PC-9 (cell line): Measurements from ENCODE around the gene GOLGA5. TPM values are rescaled to one million over a fixed set of nuclear protein-coding genes. Genes with fewer than 3 reads are reported as not detected.
"Not testable (repeated sequence)": the region's sequence is repeated elsewhere in the genome, so short reads cannot be mapped to it uniquely, and the experiment has no call there.

Source experiments
- BruUV-seq: library from RNA; stranded (reverse); fragments of 400-500 nt; replicated peaks from 2 replicates; lab custom pipeline; 2021; lab: Mats Ljungman, UMichigan
- CTCF ChIA-PET: fragments of 300-600 bp; sonication (Branson Sonifier 250); formaldehyde crosslinking; loops from one replicate; lab custom pipeline; 2022; ENCODE audit warnings: antibody characterized with exemption; lab: Charles Lee
- POLR2A ChIA-PET: fragments of 300-600 bp; sonication (Branson Sonifier 250); formaldehyde crosslinking; loops from one replicate; lab custom pipeline; 2022; ENCODE audit warnings: antibody characterized with exemption; ENCODE audit not compliant: unreplicated experiment; lab: Charles Lee
- DNase-seq, 2 experiments: peaks; one replicate each; pipeline versions ENCODE4 v3.0.0 to v3.0.0-alpha.2; 2015 to 2022; ENCODE audit warnings: mixed read lengths in 1 of 2
- H2AFZ ChIP-seq: fragments of 200-600 bp; sonication (generic); 2 replicates; pipeline ENCODE4 v1.8.1; 2017; ENCODE audit warnings: antibody characterized with exemption
- H3F3A ChIP-seq: fragments of 200-600 bp; sonication (generic); 2 replicates; pipeline ENCODE4 v1.8.1; 2017; ENCODE audit warnings: antibody characterized with exemption, mild to moderate bottlenecking, low read depth; ENCODE audit not compliant: insufficient read depth
- H3K27ac ChIP-seq: fragments of 200-600 bp; sonication (generic); 2 replicates; pipeline ENCODE4 v1.6.1; 2016; ENCODE audit warnings: mixed run types
- H3K27me3 ChIP-seq: fragments of 200-600 bp; sonication (generic); 2 replicates; pipeline ENCODE4 v1.6.1; 2016; ENCODE audit warnings: low read depth, mixed run types; ENCODE audit not compliant: insufficient read depth
- H3K36me3 ChIP-seq: fragments of 200-600 bp; sonication (generic); 2 replicates; pipeline ENCODE4 v1.6.1; 2016; ENCODE audit warnings: low read depth, mixed run types
- H3K4me1 ChIP-seq: fragments of 200-600 bp; sonication (generic); replicated peaks from 2 replicates; pipeline ENCODE4 v1.6.1; 2016; ENCODE audit warnings: mixed run types; ENCODE audit not compliant: insufficient read depth
- H3K4me2 ChIP-seq: fragments of 200-600 bp; sonication (generic); 2 replicates; pipeline ENCODE4 v1.6.1; 2017; ENCODE audit warnings: mixed run types
- H3K4me3 ChIP-seq: fragments of 200-600 bp; sonication (generic); 2 replicates; pipeline ENCODE4 v1.6.1; 2016; ENCODE audit warnings: mixed run types
- H3K79me2 ChIP-seq: fragments of 200-600 bp; sonication (generic); 2 replicates; pipeline ENCODE4 v1.6.1; 2017; ENCODE audit warnings: low read depth, mixed run types
- H3K9me2 ChIP-seq: fragments of 200-600 bp; sonication (generic); 2 replicates; pipeline ENCODE4 v1.8.1; 2017; ENCODE audit warnings: mild to moderate bottlenecking; ENCODE audit not compliant: insufficient read depth
- H3K9me3 ChIP-seq: fragments of 200-600 bp; sonication (generic); 2 replicates; pipeline ENCODE4 v1.8.1; 2016; ENCODE audit warnings: low read depth; ENCODE audit not compliant: insufficient read depth
- H4K20me1 ChIP-seq: fragments of 200-600 bp; sonication (generic); 2 replicates; pipeline ENCODE4 v1.8.1; 2017; ENCODE audit not compliant: insufficient read depth
- EZH2 ChIP-seq: fragments of 200-600 bp; sonication (generic); IDR thresholded peaks from 2 replicates; pipeline ENCODE4 v1.8.0; 2017; ENCODE audit warnings: antibody characterized with exemption, low read depth
- intact Hi-C: fragments of 100-400 bp; cut with micrococcal nuclease; formaldehyde crosslinking; loops from one replicate; pipeline ENCODE4 v1.10.0; 2022; ENCODE audit not compliant: unreplicated experiment
- total RNA-seq: library from RNA; stranded (reverse); gene quantifications from 2 replicates; pipeline ENCODE4 v1.2.3, GENCODE V29; 2021
- TF ChIP-seq, protein P1 (sequence below): fragments of 200-600 bp; sonication (generic); conservative IDR thresholded peaks from 2 replicates; pipeline ENCODE4 v1.6.1; 2017; ENCODE audit warnings: mixed run types, antibody characterized with exemption, mild to moderate bottlenecking, moderate library complexity

The GOLGA5 gene
- total RNA-seq, 1 experiment from 2014 or later: 22.6 TPM

GRCh38 chr14:92768795-92769194 lies 25.3 kb upstream of the GOLGA5 start:
- Histone ChIP-seq H4K20me1 (no peaks in the 10 kb centered on the region), H2AFZ (no peak overlapping the region), H3K79me2 (no peaks in the 10 kb centered on the region), H3K4me2 (no peak overlapping the region), H3K9me3 (no peaks in the 10 kb centered on the region), H3K4me3 (no peak overlapping the region), H3F3A (no peaks in the 10 kb centered on the region), H3K36me3 (no peaks in the 10 kb centered on the region), H3K27ac (no peak overlapping the region), H3K4me1 (no peaks in the 10 kb centered on the region), H3K9me2 (no peaks in the 10 kb centered on the region), H3K27me3 (no peaks in the 10 kb centered on the region)
- DNase-seq: no peak
- ChIA-PET POLR2A (no interaction called here), CTCF (no interaction called here)
- no TSS peak for BruUV-seq
- TF ChIP-seq, protein P1, sequence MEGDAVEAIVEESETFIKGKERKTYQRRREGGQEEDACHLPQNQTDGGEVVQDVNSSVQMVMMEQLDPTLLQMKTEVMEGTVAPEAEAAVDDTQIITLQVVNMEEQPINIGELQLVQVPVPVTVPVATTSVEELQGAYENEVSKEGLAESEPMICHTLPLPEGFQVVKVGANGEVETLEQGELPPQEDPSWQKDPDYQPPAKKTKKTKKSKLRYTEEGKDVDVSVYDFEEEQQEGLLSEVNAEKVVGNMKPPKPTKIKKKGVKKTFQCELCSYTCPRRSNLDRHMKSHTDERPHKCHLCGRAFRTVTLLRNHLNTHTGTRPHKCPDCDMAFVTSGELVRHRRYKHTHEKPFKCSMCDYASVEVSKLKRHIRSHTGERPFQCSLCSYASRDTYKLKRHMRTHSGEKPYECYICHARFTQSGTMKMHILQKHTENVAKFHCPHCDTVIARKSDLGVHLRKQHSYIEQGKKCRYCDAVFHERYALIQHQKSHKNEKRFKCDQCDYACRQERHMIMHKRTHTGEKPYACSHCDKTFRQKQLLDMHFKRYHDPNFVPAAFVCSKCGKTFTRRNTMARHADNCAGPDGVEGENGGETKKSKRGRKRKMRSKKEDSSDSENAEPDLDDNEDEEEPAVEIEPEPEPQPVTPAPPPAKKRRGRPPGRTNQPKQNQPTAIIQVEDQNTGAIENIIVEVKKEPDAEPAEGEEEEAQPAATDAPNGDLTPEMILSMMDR: no peak
- TF ChIP-seq EZH2: no peak
- intact Hi-C loops: no loop called here

DNA sequence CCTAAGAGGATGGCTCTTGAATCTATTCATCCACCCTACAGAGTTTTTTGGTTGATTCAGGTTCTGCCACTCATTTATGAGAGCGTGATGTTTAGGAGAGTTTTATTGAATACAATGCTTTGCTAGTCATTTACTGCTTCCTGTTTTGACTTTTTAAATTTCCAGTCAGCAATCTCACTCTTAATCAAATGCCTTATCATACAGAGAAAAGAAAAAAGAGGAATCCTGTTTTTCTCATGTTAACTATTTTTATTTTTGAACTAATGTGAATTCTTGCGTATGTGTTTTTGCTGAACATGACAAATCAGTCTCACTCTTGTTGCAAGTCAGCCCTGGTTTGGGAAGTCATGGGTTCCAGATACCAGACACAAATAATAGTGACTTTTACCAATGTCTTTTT lies 23.6 kb upstream of the GOLGA5 start:
- Histone ChIP-seq H3F3A (no peaks in the 10 kb centered on the region), H3K9me2 (no peaks in the 10 kb centered on the region), H3K27me3 (no peaks in the 10 kb centered on the region), H4K20me1 (no peaks in the 10 kb centered on the region), H3K4me1 (no peaks in the 10 kb centered on the region), H3K79me2 (no peaks in the 10 kb centered on the region), H2AFZ (no peak overlapping the region), H3K4me2 (no peak overlapping the region), H3K27ac (no peak overlapping the region), H3K36me3 (no peaks in the 10 kb centered on the region), H3K4me3 (no peak overlapping the region), H3K9me3 (no peaks in the 10 kb centered on the region)
- no TSS peak for BruUV-seq
- no peak for DNase-seq
- no peak for TF ChIP-seq EZH2
- TF ChIP-seq, protein P1: no peak
- intact Hi-C loops: no loop called here
- ChIA-PET POLR2A (no interaction called here), CTCF (no interaction called here)

- no peak overlapping the region for H2AFZ ChIP-seq
- TF ChIP-seq, protein P1: no peak
- TF ChIP-seq EZH2: no peak
- no peaks in the 10 kb centered on the region for H4K20me1 ChIP-seq
- no peak for DNase-seq
- H3K4me2 ChIP-seq: no peak overlapping the region
- no peak overlapping the region for H3K4me3 ChIP-seq
- H3K9me2 ChIP-seq: no peaks in the 10 kb centered on the region
- intact Hi-C loops: no loop called here
- no TSS peak for BruUV-seq
- no peaks in the 10 kb centered on the region for H3K36me3 ChIP-seq
- ChIA-PET CTCF (no interaction called here), POLR2A (no interaction called here)
- H3F3A ChIP-seq: no peaks in the 10 kb centered on the region
- H3K79me2 ChIP-seq: no peaks in the 10 kb centered on the region
- no peak overlapping the region for H3K27ac ChIP-seq
- H3K27me3 ChIP-seq: no peaks in the 10 kb centered on the region
- H3K9me3 ChIP-seq: no peaks in the 10 kb centered on the region
- no peaks in the 10 kb centered on the region for H3K4me1 ChIP-seq
Measured at GRCh38 chr14:92774572-92774971, 19.5 kb upstream of the GOLGA5 start.

DNA sequence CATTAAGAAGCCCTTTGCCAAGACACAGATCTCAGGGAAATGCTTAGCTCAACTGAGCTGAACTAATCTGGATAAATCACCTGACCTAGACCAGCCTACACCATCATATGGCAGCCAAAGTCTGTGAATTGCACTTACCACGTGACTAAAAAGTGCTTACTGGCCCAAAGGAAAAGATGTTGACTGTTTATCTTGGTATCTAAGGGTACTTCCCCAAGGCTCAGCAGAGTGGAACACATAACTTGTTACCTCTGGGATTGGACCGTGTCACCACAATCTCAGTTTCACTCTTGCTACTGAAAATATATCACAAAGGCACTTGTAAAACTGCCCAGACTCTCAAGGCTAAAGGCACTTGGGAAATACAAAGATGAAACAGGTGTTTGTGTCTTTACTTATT lies 18.8 kb upstream of the GOLGA5 start:
- H3K27ac ChIP-seq, POLR2A ChIA-PET, DNase-seq, H3K4me2 ChIP-seq, H3K4me1 ChIP-seq, H3F3A ChIP-seq, H2AFZ ChIP-seq, BruUV-seq, CTCF ChIA-PET, H3K4me3 ChIP-seq, H3K27me3 ChIP-seq, H3K79me2 ChIP-seq, H3K36me3 ChIP-seq, intact Hi-C loops, H3K9me3 ChIP-seq, H4K20me1 ChIP-seq, H3K9me2 ChIP-seq: not testable (repeated sequence)

- H4K20me1 ChIP-seq, H3K79me2 ChIP-seq, CTCF ChIA-PET, H3F3A ChIP-seq, H3K4me3 ChIP-seq, H2AFZ ChIP-seq, H3K9me3 ChIP-seq, H3K27me3 ChIP-seq, H3K9me2 ChIP-seq, intact Hi-C loops, H3K4me1 ChIP-seq, H3K36me3 ChIP-seq, BruUV-seq, H3K27ac ChIP-seq, H3K4me2 ChIP-seq, POLR2A ChIA-PET, DNase-seq: not testable (repeated sequence)
Measured at GRCh38 chr14:92778868-92779565, 15.1 kb upstream of the GOLGA5 start.
